Fibroblast of pulmonary artery (primary cell): ENCODE results near the gene MFAP4.

Experiments used
- DNase-seq: peaks from one replicate; pipeline ENCODE4 v3.0.0-alpha.2; 2010; ENCODE audit warnings: low read depth
- H3K4me3 ChIP-seq: replicated peaks from 2 replicates; pipeline ENCODE4 v1.5.1; 2011; ENCODE audit warnings: low read depth, mild to moderate bottlenecking, control low read depth, low read length, moderate library complexity
- TF ChIP-seq, protein P1 (sequence below): IDR thresholded peaks from 2 replicates; pipeline ENCODE4 v1.5.1; 2011; ENCODE audit warnings: mild to moderate bottlenecking, control low read depth, low read length, inconsistent platforms; ENCODE audit errors: missing control alignments

MFAP4 gene

DNA sequence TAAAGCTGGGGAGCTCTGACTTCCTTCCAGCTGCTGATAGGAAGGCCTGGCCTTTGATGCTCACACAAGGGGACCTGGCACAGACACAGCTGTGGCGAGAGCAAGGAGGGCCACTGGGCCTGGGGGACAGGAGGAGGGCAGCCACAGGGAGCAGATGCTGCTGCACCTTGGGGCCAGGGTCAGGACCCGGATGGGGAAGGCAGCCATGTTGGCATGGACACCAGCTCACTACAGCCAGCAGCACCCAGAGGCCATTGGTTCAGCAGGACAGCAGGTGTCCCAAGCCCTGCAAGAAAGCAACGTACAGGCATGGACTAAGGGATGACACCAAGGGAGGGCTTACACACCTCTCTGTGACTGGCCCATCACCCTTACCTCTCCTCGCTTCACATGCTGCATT lies 16.0 kb upstream of the MFAP4 start:
- DNase-seq = no peak
- TF ChIP-seq, protein P1, sequence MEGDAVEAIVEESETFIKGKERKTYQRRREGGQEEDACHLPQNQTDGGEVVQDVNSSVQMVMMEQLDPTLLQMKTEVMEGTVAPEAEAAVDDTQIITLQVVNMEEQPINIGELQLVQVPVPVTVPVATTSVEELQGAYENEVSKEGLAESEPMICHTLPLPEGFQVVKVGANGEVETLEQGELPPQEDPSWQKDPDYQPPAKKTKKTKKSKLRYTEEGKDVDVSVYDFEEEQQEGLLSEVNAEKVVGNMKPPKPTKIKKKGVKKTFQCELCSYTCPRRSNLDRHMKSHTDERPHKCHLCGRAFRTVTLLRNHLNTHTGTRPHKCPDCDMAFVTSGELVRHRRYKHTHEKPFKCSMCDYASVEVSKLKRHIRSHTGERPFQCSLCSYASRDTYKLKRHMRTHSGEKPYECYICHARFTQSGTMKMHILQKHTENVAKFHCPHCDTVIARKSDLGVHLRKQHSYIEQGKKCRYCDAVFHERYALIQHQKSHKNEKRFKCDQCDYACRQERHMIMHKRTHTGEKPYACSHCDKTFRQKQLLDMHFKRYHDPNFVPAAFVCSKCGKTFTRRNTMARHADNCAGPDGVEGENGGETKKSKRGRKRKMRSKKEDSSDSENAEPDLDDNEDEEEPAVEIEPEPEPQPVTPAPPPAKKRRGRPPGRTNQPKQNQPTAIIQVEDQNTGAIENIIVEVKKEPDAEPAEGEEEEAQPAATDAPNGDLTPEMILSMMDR = no peak
- H3K4me3 ChIP-seq = no peak overlapping the region

DNA sequence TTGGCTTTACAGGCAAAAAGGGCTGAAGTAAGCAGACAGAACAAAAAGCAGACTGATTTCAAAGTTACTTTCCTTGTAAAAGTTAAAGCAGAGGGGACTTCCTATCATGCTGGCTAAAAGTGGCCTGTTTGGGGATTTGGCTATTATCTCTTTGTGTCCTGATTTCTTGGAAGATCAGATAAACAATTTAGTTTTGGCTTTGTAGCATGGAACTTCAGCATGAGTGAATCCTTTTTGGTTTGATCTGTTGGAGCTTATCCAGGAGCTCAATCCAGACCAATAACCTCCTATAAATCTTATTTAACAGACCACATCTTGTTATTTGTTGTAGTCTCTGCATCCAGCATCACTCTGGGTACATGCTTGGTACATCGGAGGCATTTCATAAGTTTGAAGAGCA lies 15.2 kb upstream of the MFAP4 start:
- DNase-seq = no peak
- no peak overlapping the region for H3K4me3 ChIP-seq
- TF ChIP-seq, protein P1 = no peak

DNA sequence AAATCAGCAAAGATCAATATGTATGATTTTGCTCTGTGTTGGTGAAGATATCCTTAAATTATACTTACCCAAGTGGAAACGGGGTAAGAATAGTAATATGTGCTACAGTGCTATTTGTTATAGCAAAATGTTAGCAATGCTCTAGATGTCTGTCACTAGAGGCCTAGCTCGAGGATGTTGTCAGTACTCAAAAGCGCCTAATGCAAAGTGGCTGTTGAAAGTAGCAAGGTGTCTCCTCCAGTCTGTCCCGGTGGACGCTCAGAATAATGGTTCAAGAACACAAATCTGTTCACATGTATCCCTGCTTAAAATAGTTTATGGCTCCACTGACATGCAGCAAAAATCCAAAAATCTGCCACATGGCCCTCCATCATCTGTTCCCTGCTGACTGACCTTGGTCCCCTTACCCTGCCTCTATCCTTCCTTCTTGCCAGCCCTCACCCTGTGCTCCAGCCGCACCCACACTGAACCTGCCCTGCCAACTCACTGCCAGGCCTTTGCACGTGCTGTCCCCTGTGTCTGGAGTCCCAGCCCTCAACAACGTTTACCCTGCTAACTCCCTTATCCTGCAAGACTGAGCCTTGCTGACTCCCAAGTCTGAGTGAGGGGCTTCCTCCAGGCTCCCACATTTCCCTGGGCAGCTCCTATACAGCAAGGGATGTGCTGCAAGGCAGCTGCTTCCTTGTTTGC lies 14.5 kb upstream of the MFAP4 start:
- TF ChIP-seq, protein P1 = no peak
- no peak overlapping the region for H3K4me3 ChIP-seq
- DNase-seq = no peak

DNA sequence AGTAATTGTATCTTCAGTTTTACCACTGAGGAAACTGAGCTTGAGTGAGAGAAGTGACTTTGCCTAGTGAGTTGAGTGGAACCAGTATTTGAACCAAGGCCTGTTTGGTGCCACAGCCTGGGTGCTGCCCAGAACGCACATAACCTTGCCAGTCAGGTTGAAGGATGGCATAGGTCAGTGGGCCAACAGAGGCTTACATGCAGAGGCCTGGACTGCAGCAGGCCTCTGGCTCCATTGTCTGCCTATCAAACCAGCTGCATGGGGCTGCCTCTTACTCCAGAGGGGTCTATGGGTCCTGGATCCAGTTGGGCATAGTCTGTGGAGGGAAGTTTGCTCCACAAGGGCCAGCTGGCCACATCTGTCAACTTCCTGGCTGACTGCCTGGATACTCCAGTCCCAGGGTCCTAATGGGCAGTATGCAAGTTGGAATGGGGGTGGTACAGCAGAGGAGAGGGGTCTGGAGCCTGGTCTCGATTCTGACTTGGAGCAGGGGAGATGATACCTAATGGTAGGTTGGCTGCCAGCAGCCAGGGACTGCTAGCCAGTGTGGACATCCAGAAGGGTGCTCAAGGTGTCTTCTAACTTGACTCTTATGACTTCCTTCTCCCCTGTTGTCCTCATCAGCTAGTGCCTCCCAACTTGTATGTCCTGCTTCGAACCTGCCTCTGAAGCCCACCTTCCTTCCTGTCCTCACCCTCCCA lies 12.9 kb upstream of the MFAP4 start:
- no peak for DNase-seq
- no peak overlapping the region for H3K4me3 ChIP-seq
- TF ChIP-seq, protein P1 = no peak

DNA sequence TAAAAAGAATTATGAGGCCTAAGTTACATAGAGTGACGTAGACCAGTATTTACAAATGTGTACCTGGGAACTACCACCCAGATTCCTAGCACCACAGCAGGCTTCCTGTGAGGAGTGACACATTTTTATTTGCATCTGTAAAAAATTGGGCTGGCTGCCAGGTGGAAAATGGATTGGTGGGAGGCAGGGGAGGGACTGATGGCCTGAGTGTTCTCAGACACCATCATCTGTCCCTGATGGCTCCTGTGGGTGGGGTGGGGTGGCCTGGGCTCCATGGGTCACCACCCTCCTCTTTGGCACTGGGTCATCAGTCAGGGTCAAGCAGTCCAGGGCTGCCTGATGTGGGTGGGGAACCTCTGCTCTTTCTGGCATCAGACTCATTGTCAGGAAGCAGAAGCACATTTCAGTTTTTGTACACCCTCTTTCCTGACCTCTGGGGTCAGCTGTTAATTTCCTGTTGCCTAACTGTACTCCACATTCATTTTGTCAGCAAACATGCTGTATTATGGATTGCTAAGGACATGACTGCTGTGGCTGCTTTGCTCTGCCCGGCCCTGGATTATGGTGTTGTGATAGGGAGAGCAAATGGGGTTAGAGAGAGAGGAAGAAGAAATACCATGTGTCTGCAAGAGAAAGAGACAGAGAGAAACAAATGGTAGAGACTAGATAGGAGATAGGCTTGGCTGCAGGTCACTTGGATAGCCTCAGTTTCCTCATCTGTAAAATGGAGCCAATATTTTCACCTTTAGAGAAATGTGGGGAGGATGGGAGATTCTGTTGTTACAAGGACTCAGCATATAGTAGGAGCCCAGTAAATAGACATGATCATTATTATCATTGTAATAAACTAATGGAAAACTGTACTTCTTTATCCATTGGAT lies 11.6 kb upstream of the MFAP4 start:
- H3K4me3 ChIP-seq = no peak overlapping the region
- peak; percentile 86 for DNase-seq

DNA sequence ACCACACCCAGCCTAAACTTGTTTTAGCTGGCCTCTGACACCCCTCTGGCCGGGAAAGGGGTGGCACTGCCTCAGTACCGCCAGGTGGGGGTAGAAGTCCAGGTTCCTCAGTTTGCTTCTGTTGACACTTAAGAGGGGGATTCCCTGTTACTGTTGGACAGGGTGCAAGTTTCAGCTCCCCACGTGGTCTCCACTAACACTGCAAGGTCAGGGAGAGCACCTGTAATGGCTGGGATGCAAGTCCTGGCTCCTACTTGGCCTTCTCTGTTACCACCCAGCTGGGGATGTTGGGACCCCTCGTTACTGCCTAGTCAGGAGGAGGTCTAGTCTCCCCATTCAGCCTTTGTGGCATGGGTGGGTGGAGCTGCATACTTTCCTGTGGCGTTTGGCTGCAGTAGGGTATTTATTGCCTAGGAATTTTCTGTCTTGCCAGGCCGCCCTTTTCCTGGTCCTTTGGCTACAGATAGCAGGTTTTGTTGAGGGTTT lies 10.6 kb upstream of the MFAP4 start:
- no peak overlapping the region for H3K4me3 ChIP-seq
- no peak for DNase-seq
- TF ChIP-seq, protein P1 = no peak

More for the DNA sequence above, 11.6 kb upstream of the MFAP4 start:
- TF ChIP-seq, protein P1 = no peak
